K562 (cell line): ENCODE data around the gene PRKD2. TPM values are rescaled to one million over a fixed set of nuclear protein-coding genes. Genes with fewer than 3 reads are reported as not detected.

Experiments used
- ATAC-seq: fragments of 200-7000 bp; cut with Tn5 transposase; 3 replicates; pipeline ENCODE4 v1.9.1; 2020; ENCODE audit warnings: moderate library complexity
- BruUV-seq: library from RNA; stranded (reverse); fragments of 400-500 nt; replicated peaks from 2 replicates; lab custom pipeline; 2021; lab: Mats Ljungman, UMichigan
- CTCF ChIA-PET: fragments of 300-600 bp; formaldehyde crosslinking; extraction: SDS; loops from one replicate; lab custom pipeline; 2021; ENCODE audit warnings: low intra/inter-chr PET ratio; lab: Yijun Ruan, JAX
- POLR2A ChIA-PET: fragments of 300-600, 350-650 bp; sonication (Branson Sonifier 250); formaldehyde crosslinking; extraction: SDS; loops from one replicate; lab custom pipeline; 2021; ENCODE audit warnings: antibody characterized with exemption, inconsistent platforms; lab: Yijun Ruan, JAX
- DNase-seq, 4 experiments: peaks; one replicate each; pipeline versions ENCODE4 v3.0.0 to v3.0.0-alpha.2; 2011 to 2018; ENCODE audit warnings: low spot score in 3 of 4, mixed read lengths in 3 of 4; ENCODE audit errors: extremely low read depth in 1 of 4
- FAIRE-seq: peaks from 2 replicates; lab custom pipeline; 2011; peaks lifted over from hg19 to GRCh38; lab: Jason Lieb, UNC
- H2AFZ ChIP-seq: 2 replicates; pipeline ENCODE4 v1.6.0; 2011; ENCODE audit warnings: low read depth, low read length, control low read depth, inconsistent platforms
- H3K27ac ChIP-seq: fragments of 200-600 bp; 3 replicates; pipeline ENCODE4 v1.8.0; 2011; ENCODE audit warnings: low read depth, mild to moderate bottlenecking, control low read depth, inconsistent platforms, low read length, moderate library complexity, mixed read lengths; ENCODE audit errors: extremely low read depth
- H3K27me3 ChIP-seq, 2 experiments: fragments of 300-600 bp in 1 of 2; 2 replicates in 1 of 2; 3 replicates in 1 of 2; pipeline versions ENCODE4 v1.6.0 to v1.8.0; 2011; ENCODE audit warnings: inconsistent platforms in 2 of 2, low read length in 2 of 2, mild to moderate bottlenecking in 1 of 2, mixed read lengths in 1 of 2, moderate library complexity in 1 of 2; ENCODE audit not compliant: control insufficient read depth in 2 of 2, insufficient read depth in 2 of 2
- H3K36me3 ChIP-seq: fragments of 300-600 bp; 3 replicates; pipeline ENCODE4 v1.8.0; 2011; ENCODE audit warnings: mild to moderate bottlenecking, low read length, inconsistent platforms; ENCODE audit not compliant: control insufficient read depth, insufficient read depth
- H3K4me1 ChIP-seq, 2 experiments: fragments of 200-600 bp in 1 of 2; replicated peaks in 1 of 2; 2 replicates in 1 of 2; 3 replicates in 1 of 2; pipeline versions ENCODE4 v1.5.1 to v1.8.0; 2011; ENCODE audit warnings: inconsistent platforms in 2 of 2, low read length in 2 of 2, mild to moderate bottlenecking in 1 of 2, mixed read lengths in 1 of 2, moderate library complexity in 1 of 2; ENCODE audit not compliant: control insufficient read depth in 2 of 2, insufficient read depth in 2 of 2
- H3K4me2 ChIP-seq: 2 replicates; pipeline ENCODE4 v1.6.1; 2011; ENCODE audit warnings: low read length, control low read depth, inconsistent platforms, mixed read lengths; ENCODE audit not compliant: insufficient read depth
- H3K4me3 ChIP-seq: fragments of 200-600 bp; sonication (generic), shearing (Covaris generic); 2 replicates; pipeline ENCODE4 v1.5.1; 2016; ENCODE audit warnings: control low read depth, inconsistent platforms
- H3K79me2 ChIP-seq: fragments of 200-600 bp; 3 replicates; pipeline ENCODE4 v1.8.0; 2011; ENCODE audit warnings: low read length, inconsistent platforms; ENCODE audit not compliant: control insufficient read depth, insufficient read depth
- H3K9ac ChIP-seq, 2 experiments: 2 replicates each; pipeline versions ENCODE4 v1.6.0 to v1.6.1; 2011; ENCODE audit warnings: low read depth in 2 of 2, low read length in 2 of 2, control low read depth in 1 of 2, inconsistent platforms in 1 of 2, mild to moderate bottlenecking in 1 of 2, mixed read lengths in 1 of 2; ENCODE audit not compliant: insufficient read depth in 1 of 2
- H3K9me1 ChIP-seq: one replicate; pipeline ENCODE4 v1.6.0; 2011; ENCODE audit warnings: inconsistent platforms, mild to moderate bottlenecking, low read length, moderate library complexity; ENCODE audit not compliant: control insufficient read depth, insufficient read depth
- H3K9me3 ChIP-seq: replicated peaks from 2 replicates; pipeline ENCODE4 v1.5.1; 2011; ENCODE audit warnings: low read depth, low read length, inconsistent platforms; ENCODE audit not compliant: control insufficient read depth, insufficient read depth
- H4K20me1 ChIP-seq: replicated peaks from 2 replicates; pipeline ENCODE4 v1.6.1; 2011; ENCODE audit warnings: low read length, inconsistent platforms, mixed read lengths; ENCODE audit not compliant: control insufficient read depth, insufficient read depth
- CEBPB ChIP-seq: fragments of 450-650 bp; IDR thresholded peaks from 2 replicates; pipeline ENCODE4 v1.6.1; 2016; ENCODE audit warnings: missing genetic modification characterization, missing compliant biosample characterization
- NBN ChIP-seq: fragments of 450-650 bp; IDR thresholded peaks from 2 replicates; pipeline ENCODE4 v1.6.1; 2016; ENCODE audit warnings: low read depth, mild to moderate bottlenecking
- NCOR1 ChIP-seq: fragments of 450-650 bp; IDR thresholded peaks from 2 replicates; pipeline ENCODE4 v1.6.1; 2016; ENCODE audit warnings: mild to moderate bottlenecking, moderate library complexity
- NFIC ChIP-seq: fragments of 450-650 bp; IDR thresholded peaks from 2 replicates; pipeline ENCODE4 v1.6.1; 2017; ENCODE audit warnings: mild to moderate bottlenecking, inconsistent platforms
- PCBP2 ChIP-seq: fragments of 200-400 bp; formaldehyde crosslinking; IDR thresholded peaks from 2 replicates; pipeline ENCODE4 v1.6.1; 2018; ENCODE audit warnings: low read length, low read depth, mild to moderate bottlenecking, moderate library complexity; ENCODE audit not compliant: poor library complexity, severe bottlenecking
- PHF8 ChIP-seq: fragments of 200-600 bp; sonication (generic); IDR thresholded peaks from 2 replicates; pipeline ENCODE4 v1.6.1; 2012; ENCODE audit warnings: mixed run types, mild to moderate bottlenecking, inconsistent platforms, low read length, moderate library complexity, borderline replicate concordance
- PHTF2 ChIP-seq: fragments of 250-450 bp; sonication (Bioruptor Pico); IDR thresholded peaks from 2 replicates; pipeline ENCODE4 v1.5.0; 2021; ENCODE audit warnings: mild to moderate bottlenecking
- SMAD1 ChIP-seq: fragments of 150-350 bp; IDR thresholded peaks from 2 replicates; pipeline ENCODE4 v1.6.1; 2014; ENCODE audit warnings: low read length, low read depth; ENCODE audit not compliant: partially characterized antibody
- SMARCA4 ChIP-seq: fragments of 450-650 bp; IDR thresholded peaks from 2 replicates; pipeline ENCODE4 v1.6.1; 2016
- XRCC4 ChIP-seq: IDR thresholded peaks from one replicate; pipeline ENCODE4 v1.6.1; 2011; ENCODE audit not compliant: insufficient read depth, insufficient read length; ENCODE audit errors: extremely low read depth
- ZNF146 ChIP-seq: IDR thresholded peaks from one replicate; pipeline ENCODE4 v1.6.1; 2018; ENCODE audit warnings: missing compliant biosample characterization; ENCODE audit not compliant: unreplicated experiment
- WGBS: fragments of 100-300 bp; shearing (Covaris generic); methylation state at CpG from one replicate; pipeline ENCODE4 v1.1.6; 2016; ENCODE audit warnings: low coverage, mixed read lengths; ENCODE audit not compliant: insufficient coverage; ENCODE audit errors: missing lambda C conversion rate; 5-methylcytosine and 5-hydroxymethylcytosine counted together
- in situ Hi-C: fragments of 300-500 bp; cut with MboI; formaldehyde crosslinking; loops from 4 replicates; pipeline ENCODE4 v1.15.0; 2018; ENCODE audit warnings: inconsistent platforms, mixed read lengths
- intact Hi-C: fragments of 100-400 bp; cut with micrococcal nuclease; formaldehyde crosslinking; loops from 2 replicates; pipeline ENCODE4 v1.14.2; 2022
- polyA plus RNA-seq, 8 experiments: library from polyadenylated mRNA; depleted of rRNA in 4 of 8; stranded (reverse) in 5 of 8; unstranded in 3 of 8; fragments of >200 nt; fragmentation: Nextera tagmentation in 2 of 8; fragmentation: Illumina TruSeq in 1 of 8; extraction: Ambion mirVana in 2 of 8; extraction: Trizol in 1 of 8; gene quantifications; 2 replicates each; pipeline versions ENCODE4 v1.2.1 to v1.2.3, GENCODE V29; 2011 to 2014; ENCODE audit warnings: inconsistent platforms in 1 of 8, missing spikeins in 1 of 8
- total RNA-seq, 7 experiments: library from RNA; depleted of rRNA in 6 of 7; stranded (reverse); fragments of >200 nt in 6 of 7; fragmentation: Illumina TruSeq in 2 of 7; extraction: Trizol in 2 of 7; gene quantifications; 2 replicates each; pipeline versions ENCODE4 v1.2.1 to v1.2.3, GENCODE V29; 2011 to 2021; ENCODE audit warnings: low replicate concordance in 1 of 7
- TF ChIP-seq, protein P1 (sequence below): fragments of 250-450 bp; sonication (Bioruptor Pico); IDR thresholded peaks from 2 replicates; pipeline ENCODE4 v1.4.0; 2020

The PRKD2 gene
- total and polyA plus RNA-seq, 9 of the 15 experiments (the other 6 are each of a cell fraction or from before 2014, with no cell fraction given), result 1.8 to 60.0 (median 15.0) TPM

DNA sequence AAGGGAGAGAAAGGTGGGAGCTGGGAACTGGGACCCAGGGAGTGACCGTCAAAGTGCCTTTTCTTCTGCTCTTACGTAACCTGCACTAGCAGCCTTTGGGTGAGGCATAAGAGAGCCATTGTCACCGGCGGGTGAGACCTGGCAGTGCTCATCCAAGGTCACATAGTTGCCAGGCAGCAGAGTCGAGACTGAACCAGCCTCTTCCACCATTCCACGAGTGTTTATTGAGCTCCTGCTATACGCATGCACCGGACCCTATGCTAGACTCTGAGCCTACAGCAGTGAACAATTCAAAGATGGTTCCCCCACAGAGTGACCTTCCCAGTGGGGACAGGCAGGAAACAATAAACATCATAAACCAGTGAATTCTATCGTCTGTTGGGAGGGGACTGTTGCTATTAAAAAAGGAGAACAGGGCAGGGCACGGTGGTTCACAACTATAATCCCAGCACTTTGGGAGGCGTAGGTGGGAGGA lies 47.9 kb upstream of the PRKD2 start:
- 67% methylated on average over 10 of the region's 11 CpGs for WGBS
- Histone ChIP-seq H3K9me1 (no peaks in the 10 kb centered on the region), H2AFZ (no peak overlapping the region), H3K79me2 (no peaks in the 10 kb centered on the region), H3K4me2 (no peak overlapping the region), H3K4me1 (peaks cover under 1 to 7% of the 10 kb centered on the region in 2 experiments; a peak in 4 of 5 replicates), H3K27me3 (no peaks in the 10 kb centered on the region), H4K20me1 (no peaks in the 10 kb centered on the region), H3K9ac (peak overlapping the region in 1 of 2 experiments; percentile 20; a peak in 1 of 4 replicates), H3K9me3 (no peaks in the 10 kb centered on the region), H3K27ac (no peak overlapping the region), H3K36me3 (no peaks in the 10 kb centered on the region), H3K4me3 (no peak overlapping the region)
- in situ Hi-C loops, result loop anchor here (5.0 kb wide), 1 partner anchor 77 kb away; no protein-coding TSS in a partner anchor
- POLR2A ChIA-PET, result interaction anchor here (0.8 to 2.8 kb wide), 5 partner anchors 9 to 256 kb away, joined by 3 to 11 read pairs (median 5); no protein-coding TSS in a partner anchor
- no TSS peak for BruUV-seq
- ATAC-seq, result no peak
- peak in 1 of 4 experiments; percentile 4 for DNase-seq
- no peak for FAIRE-seq
- CTCF ChIA-PET, result interaction anchor here (0.6 kb wide), 1 partner anchor 72 kb away, joined by 4 read pairs; no protein-coding TSS in a partner anchor
- TF ChIP-seq CEBPB (tag) (peak; percentile 34; the same call in 1 of the 2 replicates), PHTF2 (CRISPR knock-in tag) (no peak)
- intact Hi-C loops, result no loop called here

DNA sequence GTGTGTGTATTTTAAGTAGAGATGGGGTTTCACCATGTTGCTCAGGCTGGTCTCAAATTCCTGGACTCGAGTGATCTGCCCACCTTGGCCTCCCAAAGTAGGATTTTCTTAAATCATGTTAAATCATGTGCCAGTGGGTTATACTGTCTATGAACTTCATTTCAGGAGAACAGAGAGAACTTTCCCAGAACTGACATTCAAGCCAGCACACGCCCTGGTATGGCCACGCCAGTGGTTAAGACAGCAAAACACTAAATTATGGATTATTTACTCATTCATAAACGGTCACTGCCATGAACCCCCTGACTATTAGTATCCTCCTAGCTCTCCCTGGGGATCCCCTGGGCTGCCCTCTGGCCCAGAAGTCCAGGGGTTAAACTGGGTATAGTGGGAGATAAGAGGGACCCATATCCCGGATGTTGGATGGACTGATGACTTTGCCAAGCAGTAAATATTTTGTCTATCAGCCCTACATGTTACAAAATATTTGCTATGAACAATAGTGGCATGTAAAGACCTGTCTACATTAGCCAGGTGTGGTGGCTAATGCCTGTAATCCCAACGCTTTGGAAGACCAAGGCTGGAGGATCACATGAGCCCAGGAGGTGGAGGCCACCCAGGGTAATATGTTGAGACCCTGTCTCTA lies 45.5 kb upstream of the PRKD2 start:
- peak; percentile 51 for FAIRE-seq
- ChIA-PET CTCF (no interaction called here), POLR2A (interaction anchor here (0.6 to 1.5 kb wide), 4 partner anchors 23 to 63 kb away, joined by 3 to 4 read pairs (median 3); no protein-coding TSS in a partner anchor)
- intact Hi-C loops (no loop called here), in situ Hi-C loops (no loop called here)
- Histone ChIP-seq H4K20me1 (no peaks in the 10 kb centered on the region), H3K4me3 (no peak overlapping the region), H3K9me3 (no peaks in the 10 kb centered on the region), H3K36me3 (peaks cover 3% of the 10 kb centered on the region; the same call in 1 of the 3 replicates), H3K9me1 (no peaks in the 10 kb centered on the region), H3K79me2 (no peaks in the 10 kb centered on the region), H3K4me2 (no peak overlapping the region), H3K27me3 (no peaks in the 10 kb centered on the region), H3K27ac (no peak overlapping the region), H2AFZ (0 out of 2 replicates have a peak overlapping the region, but pooled peaks have one; percentile 19), H3K4me1 (peaks cover 2 to 12% of the 10 kb centered on the region in 2 experiments; a peak in 4 of 5 replicates), H3K9ac (0 out of 4 replicates have a peak overlapping the region, but pooled peaks of 1 of the 2 experiments have one; percentile 17)
- ATAC-seq, result no peak
- WGBS, result 43% methylated on average over 6 of the region's 6 CpGs
- no peak for DNase-seq
- no TSS peak for BruUV-seq
- TF ChIP-seq NBN (no peak), PHF8 (no peak), SMARCA4 (no peak), SMAD1 (no peak), NFIC (no peak), ZNF146 (no peak), XRCC4 (no peak), NCOR1 (no peak), PCBP2 (no peak)
- TF ChIP-seq, protein P1, sequence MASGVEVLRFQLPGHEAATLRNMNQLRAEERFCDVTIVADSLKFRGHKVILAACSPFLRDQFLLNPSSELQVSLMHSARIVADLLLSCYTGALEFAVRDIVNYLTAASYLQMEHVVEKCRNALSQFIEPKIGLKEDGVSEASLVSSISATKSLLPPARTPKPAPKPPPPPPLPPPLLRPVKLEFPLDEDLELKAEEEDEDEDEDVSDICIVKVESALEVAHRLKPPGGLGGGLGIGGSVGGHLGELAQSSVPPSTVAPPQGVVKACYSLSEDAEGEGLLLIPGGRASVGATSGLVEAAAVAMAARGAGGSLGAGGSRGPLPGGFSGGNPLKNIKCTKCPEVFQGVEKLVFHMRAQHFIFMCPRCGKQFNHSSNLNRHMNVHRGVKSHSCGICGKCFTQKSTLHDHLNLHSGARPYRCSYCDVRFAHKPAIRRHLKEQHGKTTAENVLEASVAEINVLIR, result no peak
